Astrocyte (in vitro differentiated cells and primary cell): Measurements from ENCODE around the gene CRADD. TPM values are rescaled to one million over a fixed set of nuclear protein-coding genes. Genes with fewer than 3 reads are reported as not detected.

Experiments
- DNase-seq: peaks from one replicate; pipeline ENCODE4 v3.0.0-alpha.2; 2010; ENCODE audit warnings: low read depth
- FAIRE-seq: peaks from 2 replicates; lab custom pipeline; 2011; peaks lifted over from hg19 to GRCh38; lab: Jason Lieb, UNC
- H2AFZ ChIP-seq: 2 replicates; pipeline ENCODE4 v1.6.0; 2012; ENCODE audit warnings: low read depth, low read length, inconsistent platforms
- H3K27ac ChIP-seq: 2 replicates; pipeline ENCODE4 v1.5.1; 2011; ENCODE audit warnings: low read depth, low read length, inconsistent platforms
- H3K27me3 ChIP-seq: 2 replicates; pipeline ENCODE4 v1.6.0; 2011; ENCODE audit warnings: low read length, inconsistent platforms; ENCODE audit not compliant: insufficient read depth
- H3K36me3 ChIP-seq: 2 replicates; pipeline ENCODE4 v1.5.1; 2011; ENCODE audit warnings: low read length, inconsistent platforms; ENCODE audit not compliant: insufficient read depth
- H3K4me1 ChIP-seq: 2 replicates; pipeline ENCODE4 v1.5.1; 2011; ENCODE audit warnings: low read length, inconsistent platforms; ENCODE audit not compliant: insufficient read depth
- H3K4me2 ChIP-seq: 2 replicates; pipeline ENCODE4 v1.6.0; 2012; ENCODE audit warnings: low read length, inconsistent platforms
- H3K4me3 ChIP-seq: 2 replicates; pipeline ENCODE4 v1.5.1; 2011; ENCODE audit warnings: low read depth, mild to moderate bottlenecking, low read length, inconsistent platforms; ENCODE audit not compliant: insufficient read depth
- H3K79me2 ChIP-seq: 2 replicates; pipeline ENCODE4 v1.6.0; 2012; ENCODE audit warnings: mild to moderate bottlenecking, low read length, inconsistent platforms; ENCODE audit not compliant: insufficient read depth
- H3K9ac ChIP-seq: 2 replicates; pipeline ENCODE4 v1.6.0; 2012; ENCODE audit warnings: mild to moderate bottlenecking, low read length, inconsistent platforms
- H3K9me3 ChIP-seq: 2 replicates; pipeline ENCODE4 v1.5.1; 2012; ENCODE audit warnings: low read depth, mild to moderate bottlenecking, low read length, inconsistent platforms; ENCODE audit not compliant: insufficient read depth
- H4K20me1 ChIP-seq: 2 replicates; pipeline ENCODE4 v1.6.0; 2012; ENCODE audit warnings: low read length, inconsistent platforms; ENCODE audit not compliant: insufficient read depth
- H3K27ac Mint-ChIP-seq: one replicate; pipeline ENCODE4 v1.8.0; 2021; ENCODE audit warnings: mild to moderate bottlenecking, mixed read lengths; ENCODE audit not compliant: unreplicated experiment
- H3K27me3 Mint-ChIP-seq: one replicate; pipeline ENCODE4 v1.8.0; 2021; ENCODE audit warnings: low read depth, mixed read lengths; ENCODE audit not compliant: unreplicated experiment
- H3K36me3 Mint-ChIP-seq: one replicate; pipeline ENCODE4 v1.8.0; 2021; ENCODE audit warnings: low read depth, mixed read lengths; ENCODE audit not compliant: unreplicated experiment
- H3K4me1 Mint-ChIP-seq: one replicate; pipeline ENCODE4 v1.8.0; 2021; ENCODE audit warnings: low read depth, mixed read lengths; ENCODE audit not compliant: unreplicated experiment
- H3K4me3 Mint-ChIP-seq: one replicate; pipeline ENCODE4 v1.8.0; 2021; ENCODE audit warnings: mild to moderate bottlenecking, moderate library complexity, mixed read lengths; ENCODE audit not compliant: unreplicated experiment
- H3K9me3 Mint-ChIP-seq: one replicate; pipeline ENCODE4 v1.8.0; 2021; ENCODE audit warnings: mild to moderate bottlenecking, mixed read lengths; ENCODE audit not compliant: unreplicated experiment
- CTCF ChIP-seq: IDR thresholded peaks from 2 replicates; pipeline ENCODE4 v1.5.1; 2011; ENCODE audit warnings: low read depth, mild to moderate bottlenecking, inconsistent platforms, low read length, moderate library complexity; ENCODE audit not compliant: insufficient read depth
- EZH2 ChIP-seq: IDR thresholded peaks from 2 replicates; pipeline ENCODE4 v1.6.1; 2012; ENCODE audit warnings: mild to moderate bottlenecking, low read length, inconsistent platforms; ENCODE audit not compliant: insufficient read depth
- total RNA-seq: library from RNA; stranded (reverse); gene quantifications from 2 replicates; pipeline ENCODE4 v1.2.1, GENCODE V29; 2021

Gene CRADD
- total RNA-seq, 1 donor from 2014 or later: 8.8 TPM

- FAIRE-seq (no peak), DNase-seq (no peak)
- Mint-ChIP-seq H3K4me3 (no peak overlapping the region), H3K9me3 (no peaks in the 10 kb centered on the region), H3K4me1 (peaks cover 5% of the 10 kb centered on the region), H3K36me3 (peaks cover 3% of the 10 kb centered on the region), H3K27ac (no peak overlapping the region), H3K27me3 (peaks cover 2% of the 10 kb centered on the region)
- Histone ChIP-seq H3K9me3 (no peaks in the 10 kb centered on the region), H3K36me3 (no peaks in the 10 kb centered on the region), H3K4me1 (no peaks in the 10 kb centered on the region), H3K4me2 (no peak overlapping the region), H3K27me3 (no peaks in the 10 kb centered on the region), H3K9ac (no peak overlapping the region), H4K20me1 (no peaks in the 10 kb centered on the region), H3K4me3 (no peak overlapping the region), H3K27ac (no peak overlapping the region), H2AFZ (no peak overlapping the region), H3K79me2 (no peaks in the 10 kb centered on the region)
- TF ChIP-seq CTCF: no peak
- no peak for TF ChIP-seq EZH2
Measured at GRCh38 chr12:93856611-93857010, 179.4 kb downstream of the CRADD start.

- Histone ChIP-seq H3K9me3 (no peaks in the 10 kb centered on the region), H3K27me3 (no peaks in the 10 kb centered on the region), H2AFZ (no peak overlapping the region), H3K4me2 (no peak overlapping the region), H4K20me1 (no peaks in the 10 kb centered on the region), H3K4me1 (no peaks in the 10 kb centered on the region), H3K36me3 (no peaks in the 10 kb centered on the region), H3K79me2 (no peaks in the 10 kb centered on the region), H3K4me3 (no peak overlapping the region), H3K27ac (no peak overlapping the region), H3K9ac (no peak overlapping the region)
- Mint-ChIP-seq H3K4me1 (peaks cover 5% of the 10 kb centered on the region), H3K27me3 (peaks cover 2% of the 10 kb centered on the region), H3K9me3 (no peaks in the 10 kb centered on the region), H3K27ac (no peak overlapping the region), H3K36me3 (peaks cover 3% of the 10 kb centered on the region), H3K4me3 (no peak overlapping the region)
- FAIRE-seq (no peak), DNase-seq (peak; percentile 33)
- no peak for TF ChIP-seq CTCF
- no peak for TF ChIP-seq EZH2
Measured at GRCh38 chr12:93857279-93857938, 180.2 kb downstream of the CRADD start.

- Histone ChIP-seq H3K9ac (no peak overlapping the region), H3K79me2 (no peaks in the 10 kb centered on the region), H2AFZ (no peak overlapping the region), H3K27ac (no peak overlapping the region), H4K20me1 (no peaks in the 10 kb centered on the region), H3K4me1 (no peaks in the 10 kb centered on the region), H3K4me2 (no peak overlapping the region), H3K4me3 (no peak overlapping the region), H3K36me3 (no peaks in the 10 kb centered on the region), H3K9me3 (no peaks in the 10 kb centered on the region), H3K27me3 (no peaks in the 10 kb centered on the region)
- DNase-seq (no peak), FAIRE-seq (no peak)
- no peak for TF ChIP-seq EZH2
- no peak for TF ChIP-seq CTCF
- Mint-ChIP-seq H3K36me3 (peaks cover 3% of the 10 kb centered on the region), H3K9me3 (no peaks in the 10 kb centered on the region), H3K27ac (no peak overlapping the region), H3K27me3 (peaks cover 2% of the 10 kb centered on the region), H3K4me1 (peaks cover 5% of the 10 kb centered on the region), H3K4me3 (no peak overlapping the region)
Measured at GRCh38 chr12:93857991-93858447, 180.8 kb downstream of the CRADD start.
